ENCODE data around the gene FSTL5.

The FSTL5 gene

DNA sequence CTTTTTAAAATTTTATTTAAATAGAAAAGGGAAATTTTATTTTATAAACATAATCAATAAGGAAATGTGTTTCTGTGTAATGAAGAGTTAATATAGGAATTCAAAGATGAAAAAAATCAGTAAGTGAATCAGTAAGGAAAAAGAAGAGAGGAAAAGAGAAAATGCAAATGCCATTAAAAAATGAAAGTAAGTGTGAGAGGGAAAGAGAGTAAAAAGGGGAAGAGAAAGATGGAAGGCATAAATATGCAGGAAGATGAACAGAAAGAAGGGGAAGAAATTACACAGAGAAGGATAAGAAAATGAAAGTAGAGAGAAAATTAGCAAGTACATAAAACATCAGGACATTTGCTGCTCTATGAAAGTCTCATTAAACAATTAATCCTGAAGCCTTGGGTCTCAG, 349.9 kb downstream of the FSTL5 start:
- TF ChIP-seq EP300 (IDR thresholded peaks at IDR 0.05; ENCODE audit: borderline replicate concordance) (no peak), NFIC (IDR thresholded peaks at IDR 0.05) (no peak), TCF12 (IDR thresholded peaks at IDR 0.05; ENCODE audit: low read depth) (no peak), TAF1 (IDR thresholded peaks at IDR 0.05; ENCODE audit: low read depth) (no peak), CEBPB (IDR thresholded peaks at IDR 0.05) (no peak), TEAD4 (IDR thresholded peaks at IDR 0.05) (no peak), YY1 (IDR thresholded peaks at IDR 0.05; ENCODE audit: low read depth) (no peak), RAD21 (IDR thresholded peaks at IDR 0.05; ENCODE audit: low read depth) (no peak), EGR1 (IDR thresholded peaks at IDR 0.05) (no peak), ZBTB7A (IDR thresholded peaks at IDR 0.05; ENCODE audit: low read depth) (no peak), FOXM1 (IDR thresholded peaks at IDR 0.05; ENCODE audit: borderline replicate concordance, low read depth) (no peak), CREB1 (IDR thresholded peaks at IDR 0.05; ENCODE audit: low read depth) (no peak)
- TF ChIP-seq, protein P1, sequence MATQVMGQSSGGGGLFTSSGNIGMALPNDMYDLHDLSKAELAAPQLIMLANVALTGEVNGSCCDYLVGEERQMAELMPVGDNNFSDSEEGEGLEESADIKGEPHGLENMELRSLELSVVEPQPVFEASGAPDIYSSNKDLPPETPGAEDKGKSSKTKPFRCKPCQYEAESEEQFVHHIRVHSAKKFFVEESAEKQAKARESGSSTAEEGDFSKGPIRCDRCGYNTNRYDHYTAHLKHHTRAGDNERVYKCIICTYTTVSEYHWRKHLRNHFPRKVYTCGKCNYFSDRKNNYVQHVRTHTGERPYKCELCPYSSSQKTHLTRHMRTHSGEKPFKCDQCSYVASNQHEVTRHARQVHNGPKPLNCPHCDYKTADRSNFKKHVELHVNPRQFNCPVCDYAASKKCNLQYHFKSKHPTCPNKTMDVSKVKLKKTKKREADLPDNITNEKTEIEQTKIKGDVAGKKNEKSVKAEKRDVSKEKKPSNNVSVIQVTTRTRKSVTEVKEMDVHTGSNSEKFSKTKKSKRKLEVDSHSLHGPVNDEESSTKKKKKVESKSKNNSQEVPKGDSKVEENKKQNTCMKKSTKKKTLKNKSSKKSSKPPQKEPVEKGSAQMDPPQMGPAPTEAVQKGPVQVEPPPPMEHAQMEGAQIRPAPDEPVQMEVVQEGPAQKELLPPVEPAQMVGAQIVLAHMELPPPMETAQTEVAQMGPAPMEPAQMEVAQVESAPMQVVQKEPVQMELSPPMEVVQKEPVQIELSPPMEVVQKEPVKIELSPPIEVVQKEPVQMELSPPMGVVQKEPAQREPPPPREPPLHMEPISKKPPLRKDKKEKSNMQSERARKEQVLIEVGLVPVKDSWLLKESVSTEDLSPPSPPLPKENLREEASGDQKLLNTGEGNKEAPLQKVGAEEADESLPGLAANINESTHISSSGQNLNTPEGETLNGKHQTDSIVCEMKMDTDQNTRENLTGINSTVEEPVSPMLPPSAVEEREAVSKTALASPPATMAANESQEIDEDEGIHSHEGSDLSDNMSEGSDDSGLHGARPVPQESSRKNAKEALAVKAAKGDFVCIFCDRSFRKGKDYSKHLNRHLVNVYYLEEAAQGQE (IDR thresholded peaks at IDR 0.05; ENCODE audit: low read depth) = no peak
- TF ChIP-seq, protein P2, sequence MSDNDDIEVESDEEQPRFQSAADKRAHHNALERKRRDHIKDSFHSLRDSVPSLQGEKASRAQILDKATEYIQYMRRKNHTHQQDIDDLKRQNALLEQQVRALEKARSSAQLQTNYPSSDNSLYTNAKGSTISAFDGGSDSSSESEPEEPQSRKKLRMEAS (IDR thresholded peaks at IDR 0.05) = no peak
- TF ChIP-seq, protein P3, sequence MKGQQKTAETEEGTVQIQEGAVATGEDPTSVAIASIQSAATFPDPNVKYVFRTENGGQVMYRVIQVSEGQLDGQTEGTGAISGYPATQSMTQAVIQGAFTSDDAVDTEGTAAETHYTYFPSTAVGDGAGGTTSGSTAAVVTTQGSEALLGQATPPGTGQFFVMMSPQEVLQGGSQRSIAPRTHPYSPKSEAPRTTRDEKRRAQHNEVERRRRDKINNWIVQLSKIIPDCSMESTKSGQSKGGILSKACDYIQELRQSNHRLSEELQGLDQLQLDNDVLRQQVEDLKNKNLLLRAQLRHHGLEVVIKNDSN (IDR thresholded peaks at IDR 0.05) = no peak

DNA sequence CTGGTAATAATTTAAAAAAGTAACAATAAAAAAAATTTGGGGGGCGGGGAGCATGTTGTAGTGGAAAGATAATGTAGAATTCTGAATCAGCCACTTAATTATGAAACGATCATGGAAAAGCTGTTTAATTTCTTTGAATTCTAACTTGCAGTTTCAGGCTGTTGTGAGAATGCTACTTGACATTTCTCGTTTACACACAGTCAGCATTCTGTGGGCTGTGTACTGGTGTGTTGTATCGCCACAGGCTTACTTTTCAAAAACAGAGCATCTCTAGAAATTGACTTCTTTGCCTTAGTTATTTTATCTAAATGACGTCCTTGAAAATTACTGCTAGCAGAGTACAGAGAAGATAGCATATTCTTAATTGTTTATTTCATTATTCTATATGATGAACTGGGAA, 350.4 kb downstream of the FSTL5 start:
- TF ChIP-seq CREB1 (IDR thresholded peaks at IDR 0.05; ENCODE audit: low read depth) (no peak), RAD21 (IDR thresholded peaks at IDR 0.05; ENCODE audit: low read depth) (no peak), EP300 (IDR thresholded peaks at IDR 0.05; ENCODE audit: borderline replicate concordance) (no peak), ZBTB7A (IDR thresholded peaks at IDR 0.05; ENCODE audit: low read depth) (no peak), TCF12 (IDR thresholded peaks at IDR 0.05; ENCODE audit: low read depth) (no peak), TEAD4 (IDR thresholded peaks at IDR 0.05) (no peak), FOXM1 (IDR thresholded peaks at IDR 0.05; ENCODE audit: borderline replicate concordance, low read depth) (no peak), YY1 (IDR thresholded peaks at IDR 0.05; ENCODE audit: low read depth) (no peak), EGR1 (IDR thresholded peaks at IDR 0.05) (no peak), NFIC (IDR thresholded peaks at IDR 0.05) (no peak), CEBPB (IDR thresholded peaks at IDR 0.05) (no peak)
- TF ChIP-seq, protein P3 (IDR thresholded peaks at IDR 0.05) = no peak

DNA sequence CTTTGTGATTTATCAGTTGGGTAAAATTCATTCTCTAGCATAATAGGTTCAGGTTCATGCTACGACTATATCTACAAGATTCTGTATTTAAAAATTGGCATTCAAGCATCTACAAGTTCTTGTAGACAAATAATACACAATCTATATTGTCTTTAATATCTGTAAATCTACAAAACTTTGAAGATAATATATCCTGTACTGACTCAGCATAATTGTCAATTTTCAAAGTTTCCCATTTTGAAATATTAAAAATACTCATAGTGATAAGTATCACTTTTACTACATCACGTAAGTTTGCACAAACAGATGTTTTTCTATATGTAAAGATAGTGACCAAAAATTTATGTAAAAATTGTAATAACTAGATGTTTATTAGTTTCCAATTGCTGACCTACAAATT, 360.6 kb downstream of the FSTL5 start:
- TF ChIP-seq, protein P1 (IDR thresholded peaks at IDR 0.05; ENCODE audit: low read depth) = no peak
- TF ChIP-seq RAD21 (IDR thresholded peaks at IDR 0.05; ENCODE audit: low read depth) = no peak
- TF ChIP-seq CREB1 (IDR thresholded peaks at IDR 0.05; ENCODE audit: low read depth) = no peak
- no peak for TF ChIP-seq TAF1 (IDR thresholded peaks at IDR 0.05; ENCODE audit: low read depth)
- no peak for TF ChIP-seq ZBTB7A (IDR thresholded peaks at IDR 0.05; ENCODE audit: low read depth)
- no peak for TF ChIP-seq EP300 (IDR thresholded peaks at IDR 0.05; ENCODE audit: borderline replicate concordance)
- TF ChIP-seq YY1 (IDR thresholded peaks at IDR 0.05; ENCODE audit: low read depth) = no peak
- TF ChIP-seq TEAD4 (IDR thresholded peaks at IDR 0.05) = no peak
- TF ChIP-seq, protein P2 (IDR thresholded peaks at IDR 0.05) = no peak
- TF ChIP-seq CEBPB (IDR thresholded peaks at IDR 0.05) = no peak
- no peak for TF ChIP-seq NFIC (IDR thresholded peaks at IDR 0.05)
- TF ChIP-seq, protein P3 (IDR thresholded peaks at IDR 0.05) = no peak
- no peak for TF ChIP-seq FOXM1 (IDR thresholded peaks at IDR 0.05; ENCODE audit: borderline replicate concordance, low read depth)
- TF ChIP-seq EGR1 (IDR thresholded peaks at IDR 0.05) = no peak
- TF ChIP-seq TCF12 (IDR thresholded peaks at IDR 0.05; ENCODE audit: low read depth) = no peak

DNA sequence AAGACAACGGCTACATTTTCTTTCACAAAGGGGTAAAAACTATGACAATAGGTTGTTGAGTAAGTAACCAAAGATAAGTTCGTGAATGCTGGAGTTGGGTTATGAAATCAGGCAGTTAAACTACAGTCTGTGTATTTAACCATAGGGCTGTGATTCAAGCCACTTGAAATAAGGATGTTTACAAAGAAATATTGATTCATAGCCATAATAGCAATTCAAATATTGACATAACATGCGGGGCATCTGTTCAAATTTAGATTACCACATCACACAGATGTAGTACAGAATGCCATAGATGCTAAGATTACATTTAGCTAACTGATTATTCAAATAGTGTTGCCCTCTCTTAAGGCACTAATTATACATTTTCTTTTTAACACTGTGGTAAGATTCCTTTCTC, 364.1 kb downstream of the FSTL5 start:
- TF ChIP-seq TEAD4 (IDR thresholded peaks at IDR 0.05) = no peak
- TF ChIP-seq CEBPB (IDR thresholded peaks at IDR 0.05) = no peak
- TF ChIP-seq, protein P1 (IDR thresholded peaks at IDR 0.05; ENCODE audit: low read depth) = no peak
- no peak for TF ChIP-seq CREB1 (IDR thresholded peaks at IDR 0.05; ENCODE audit: low read depth)
- TF ChIP-seq TCF12 (IDR thresholded peaks at IDR 0.05; ENCODE audit: low read depth) = no peak
- no peak for TF ChIP-seq NFIC (IDR thresholded peaks at IDR 0.05)
- TF ChIP-seq EP300 (IDR thresholded peaks at IDR 0.05; ENCODE audit: borderline replicate concordance) = no peak
- TF ChIP-seq TAF1 (IDR thresholded peaks at IDR 0.05; ENCODE audit: low read depth) = no peak
- TF ChIP-seq, protein P2 (IDR thresholded peaks at IDR 0.05) = no peak
- TF ChIP-seq, protein P3 (IDR thresholded peaks at IDR 0.05) = no peak

All from Ishikawa (cell line).